ENCODE results near the gene MYO1B.
A peak's percentile ranks its signal among the peaks of the same experiment; 100 is the strongest.

The MYO1B gene

DNA sequence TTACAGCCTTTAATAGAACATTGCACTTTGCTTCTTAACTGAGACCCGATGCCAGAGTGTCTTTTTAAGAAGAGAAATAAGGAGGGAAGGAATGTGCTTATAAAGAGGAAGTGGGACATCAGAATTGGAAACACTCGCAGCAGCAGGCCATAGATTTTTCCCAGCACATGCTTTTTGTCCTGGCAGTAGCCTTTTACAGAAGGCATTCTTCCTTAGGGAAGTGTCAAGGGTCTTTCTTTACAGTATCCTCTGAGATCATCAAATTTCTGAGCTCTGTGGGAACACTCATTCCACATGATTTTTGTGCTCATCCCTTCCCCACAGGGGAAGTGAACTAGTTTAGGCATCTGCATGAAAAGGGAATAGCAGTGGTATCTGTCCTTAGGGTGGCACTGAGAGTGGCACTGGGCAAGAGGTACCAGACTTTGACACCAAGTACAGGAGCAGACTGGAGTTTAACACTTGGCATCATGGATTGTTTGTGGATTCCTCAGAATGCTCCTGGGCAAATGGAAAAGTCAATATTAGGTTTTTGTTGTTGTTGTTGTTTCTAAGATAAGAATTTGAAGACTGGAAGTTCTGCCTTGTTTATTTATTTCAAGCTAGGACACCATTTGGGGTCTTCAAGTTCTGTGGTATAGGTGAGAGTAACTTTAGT lies 4.1 kb downstream of the MYO1B start:
- Histone ChIP-seq H2BK5ac (ENCODE audit: low read depth, low read length, poor library complexity, severe bottlenecking) (no peak overlapping the region), H2BK12ac (ENCODE audit: low read length in 2 of 2) (no peak overlapping the region), H2BK15ac (ENCODE audit: low read depth, poor library complexity, severe bottlenecking) (no peak overlapping the region), H2AK5ac (ENCODE audit: low read length, severe bottlenecking) (peak overlapping the region; percentile 1), H3K9ac (ENCODE audit: low read length) (peak overlapping the region; percentile 94), H3K4me2 (ENCODE audit: low read length, poor library complexity, severe bottlenecking) (peak overlapping the region; percentile 30), H3K23ac (ENCODE audit: low read length in 2 of 2) (no peak overlapping the region), H3K36me3 (ENCODE audit: control insufficient read depth in 1 of 2, insufficient read depth in 2 of 2, low read depth in 1 of 2, low read length in 2 of 2) (peaks cover 0 to 38% of the 10 kb centered on the region in 2 experiments), H3K4me1 (ENCODE audit: control insufficient read depth, insufficient read depth, low read depth, low read length) (peaks cover 13% of the 10 kb centered on the region), H3K27me3 (ENCODE audit: control insufficient read depth in 1 of 2, insufficient read depth in 1 of 2, low read length in 2 of 2) (no peaks in the 10 kb centered on the region), H3K9me3 (ENCODE audit: control insufficient read depth, low read length) (no peaks in the 10 kb centered on the region), H4K8ac (ENCODE audit: low read length) (no peak overlapping the region), H3K79me1 (replicated peaks; ENCODE audit: low read length, poor library complexity, severe bottlenecking) (peaks cover 1% of the 10 kb centered on the region), H2BK120ac (ENCODE audit: low read depth, low read length) (no peak overlapping the region), H3K18ac (ENCODE audit: low read depth in 1 of 2, low read length in 2 of 2) (peak overlapping the region; percentile 6 to 46), H3K4ac (ENCODE audit: low read depth in 1 of 2, low read length in 2 of 2) (no peak overlapping the region), H2AFZ (ENCODE audit: low read depth, low read length) (no peak overlapping the region), H3K27ac (ENCODE audit: low read length, poor library complexity, severe bottlenecking) (peak overlapping the region; percentile 19), H3K14ac (ENCODE audit: low read length in 2 of 2) (peak overlapping the region in 1 of 2 experiments; percentile 11), H3K4me3 (ENCODE audit: insufficient read depth in 1 of 2, low read depth in 1 of 2, low read length in 2 of 2) (peak overlapping the region in 1 of 2 experiments; percentile 90), H4K91ac (ENCODE audit: low read length) (no peak overlapping the region)
- WGBS, result 3% methylated on average over 2 of the region's 2 CpGs
- DNase-seq, result peak; percentile 72

DNA sequence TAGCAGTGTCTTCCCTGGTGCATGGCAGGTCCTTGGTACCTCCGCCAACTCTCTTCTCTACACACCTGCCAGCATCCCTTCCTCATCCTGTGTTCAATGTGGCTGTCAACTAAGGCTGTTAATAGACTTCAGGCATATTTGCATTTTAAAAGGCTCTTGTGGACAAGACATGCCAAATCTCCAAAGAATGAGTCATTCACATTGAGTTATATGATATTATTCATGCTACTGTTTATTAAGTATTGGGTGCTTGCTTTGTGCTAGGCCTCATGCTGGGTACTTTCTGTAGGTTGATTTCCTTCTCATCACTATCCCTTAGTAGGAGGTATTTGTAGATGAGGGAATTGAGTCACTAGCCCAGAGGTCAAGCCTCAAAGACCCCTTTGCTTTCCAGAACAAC lies 5.2 kb downstream of the MYO1B start:
- no peak overlapping the region for H4K91ac ChIP-seq (ENCODE audit: low read length)
- peak; percentile 28 for DNase-seq
- H3K4ac ChIP-seq (ENCODE audit: low read depth in 1 of 2, low read length in 2 of 2), result peak overlapping the region in 1 of 2 experiments; percentile 26
- H3K4me2 ChIP-seq (ENCODE audit: low read length, poor library complexity, severe bottlenecking), result no peak overlapping the region
- peak overlapping the region; percentile 38 for H2AK5ac ChIP-seq (ENCODE audit: low read length, severe bottlenecking)
- peaks cover 0 to 48% of the 10 kb centered on the region in 2 experiments for H3K36me3 ChIP-seq (ENCODE audit: control insufficient read depth in 1 of 2, insufficient read depth in 2 of 2, low read depth in 1 of 2, low read length in 2 of 2)
- H4K8ac ChIP-seq (ENCODE audit: low read length), result no peak overlapping the region
- peaks cover 12% of the 10 kb centered on the region for H3K4me1 ChIP-seq (ENCODE audit: control insufficient read depth, insufficient read depth, low read depth, low read length)
- no peak overlapping the region for H2BK15ac ChIP-seq (ENCODE audit: low read depth, poor library complexity, severe bottlenecking)
- no peak overlapping the region for H2BK120ac ChIP-seq (ENCODE audit: low read depth, low read length)
- WGBS, result 100% methylated on average over 1 of the region's 1 CpG
- H3K27ac ChIP-seq (ENCODE audit: low read length, poor library complexity, severe bottlenecking), result no peak overlapping the region
- H2AFZ ChIP-seq (ENCODE audit: low read depth, low read length), result no peak overlapping the region
- H3K9me3 ChIP-seq (ENCODE audit: control insufficient read depth, low read length), result no peaks in the 10 kb centered on the region
- no peak overlapping the region for H3K23ac ChIP-seq (ENCODE audit: low read length in 2 of 2)
- H3K18ac ChIP-seq (ENCODE audit: low read depth in 1 of 2, low read length in 2 of 2), result peak overlapping the region; percentile 21 to 29
- H3K79me1 ChIP-seq (replicated peaks; ENCODE audit: low read length, poor library complexity, severe bottlenecking), result peaks cover 1% of the 10 kb centered on the region
- H2BK12ac ChIP-seq (ENCODE audit: low read length in 2 of 2), result no peak overlapping the region
- H3K4me3 ChIP-seq (ENCODE audit: insufficient read depth in 1 of 2, low read depth in 1 of 2, low read length in 2 of 2), result peak overlapping the region in 1 of 2 experiments; percentile 90
- H2BK5ac ChIP-seq (ENCODE audit: low read depth, low read length, poor library complexity, severe bottlenecking), result no peak overlapping the region
- no peak overlapping the region for H3K9ac ChIP-seq (ENCODE audit: low read length)
- H3K27me3 ChIP-seq (ENCODE audit: control insufficient read depth in 1 of 2, insufficient read depth in 1 of 2, low read length in 2 of 2), result no peaks in the 10 kb centered on the region
- no peak overlapping the region for H3K14ac ChIP-seq (ENCODE audit: low read length in 2 of 2)

GRCh38 chr2:191250986-191251385 lies 5.8 kb downstream of the MYO1B start:
- H3K36me3 ChIP-seq (ENCODE audit: control insufficient read depth in 1 of 2, insufficient read depth in 2 of 2, low read depth in 1 of 2, low read length in 2 of 2), result peaks cover 0 to 48% of the 10 kb centered on the region in 2 experiments
- no peak overlapping the region for H3K23ac ChIP-seq (ENCODE audit: low read length in 2 of 2)
- H2AK5ac ChIP-seq (ENCODE audit: low read length, severe bottlenecking), result no peak overlapping the region
- H3K4ac ChIP-seq (ENCODE audit: low read depth in 1 of 2, low read length in 2 of 2), result no peak overlapping the region
- H3K79me1 ChIP-seq (replicated peaks; ENCODE audit: low read length, poor library complexity, severe bottlenecking), result no peaks in the 10 kb centered on the region
- no peak overlapping the region for H2BK15ac ChIP-seq (ENCODE audit: low read depth, poor library complexity, severe bottlenecking)
- no peak overlapping the region for H2BK120ac ChIP-seq (ENCODE audit: low read depth, low read length)
- no peak overlapping the region for H2BK5ac ChIP-seq (ENCODE audit: low read depth, low read length, poor library complexity, severe bottlenecking)
- no peak overlapping the region for H3K4me2 ChIP-seq (ENCODE audit: low read length, poor library complexity, severe bottlenecking)
- H4K91ac ChIP-seq (ENCODE audit: low read length), result no peak overlapping the region
- H2AFZ ChIP-seq (ENCODE audit: low read depth, low read length), result no peak overlapping the region
- H3K27me3 ChIP-seq (ENCODE audit: control insufficient read depth in 1 of 2, insufficient read depth in 1 of 2, low read length in 2 of 2), result no peaks in the 10 kb centered on the region
- H2BK12ac ChIP-seq (ENCODE audit: low read length in 2 of 2), result no peak overlapping the region
- peak; percentile 18 for DNase-seq
- no peaks in the 10 kb centered on the region for H3K9me3 ChIP-seq (ENCODE audit: control insufficient read depth, low read length)
- no peak overlapping the region for H3K14ac ChIP-seq (ENCODE audit: low read length in 2 of 2)
- peaks cover 17% of the 10 kb centered on the region for H3K4me1 ChIP-seq (ENCODE audit: control insufficient read depth, insufficient read depth, low read depth, low read length)
- no peak overlapping the region for H4K8ac ChIP-seq (ENCODE audit: low read length)
- H3K18ac ChIP-seq (ENCODE audit: low read depth in 1 of 2, low read length in 2 of 2), result no peak overlapping the region
- H3K27ac ChIP-seq (ENCODE audit: low read length, poor library complexity, severe bottlenecking), result no peak overlapping the region
- H3K9ac ChIP-seq (ENCODE audit: low read length), result no peak overlapping the region
- H3K4me3 ChIP-seq (ENCODE audit: insufficient read depth in 1 of 2, low read depth in 1 of 2, low read length in 2 of 2), result peak overlapping the region in 1 of 2 experiments; percentile 90
- WGBS, result 72% methylated on average over 5 of the region's 5 CpGs

DNA sequence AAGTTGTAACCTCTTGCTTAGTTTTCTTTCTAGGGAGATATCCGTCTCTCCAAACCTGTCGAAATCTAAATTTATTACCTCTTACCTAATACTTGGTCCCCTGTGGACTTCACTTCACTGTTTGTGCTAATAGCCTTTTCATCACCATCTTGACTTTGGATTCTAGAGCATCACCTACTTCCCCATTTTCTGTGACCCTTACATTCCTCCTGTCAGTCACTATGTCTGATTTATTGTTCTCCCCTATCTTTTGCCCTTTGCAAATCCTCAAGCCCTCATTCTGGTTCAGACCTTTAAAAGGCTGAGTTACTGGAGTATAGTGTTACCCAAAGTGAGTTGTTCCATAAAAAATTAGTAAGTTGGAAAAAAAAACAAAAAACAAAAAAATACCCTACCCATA lies 7.5 kb downstream of the MYO1B start:
- no peak overlapping the region for H2BK5ac ChIP-seq (ENCODE audit: low read depth, low read length, poor library complexity, severe bottlenecking)
- peaks cover 0 to 48% of the 10 kb centered on the region in 2 experiments for H3K36me3 ChIP-seq (ENCODE audit: control insufficient read depth in 1 of 2, insufficient read depth in 2 of 2, low read depth in 1 of 2, low read length in 2 of 2)
- WGBS, result 54% methylated on average over 2 of the region's 2 CpGs
- H3K4me3 ChIP-seq (ENCODE audit: insufficient read depth in 1 of 2, low read depth in 1 of 2, low read length in 2 of 2), result peak overlapping the region in 1 of 2 experiments; percentile 27
- no peak overlapping the region for H2BK15ac ChIP-seq (ENCODE audit: low read depth, poor library complexity, severe bottlenecking)
- no peak for DNase-seq
- no peak overlapping the region for H3K9ac ChIP-seq (ENCODE audit: low read length)
- no peak overlapping the region for H4K91ac ChIP-seq (ENCODE audit: low read length)
- H3K27ac ChIP-seq (ENCODE audit: low read length, poor library complexity, severe bottlenecking), result no peak overlapping the region
- H2AK5ac ChIP-seq (ENCODE audit: low read length, severe bottlenecking), result no peak overlapping the region
- no peak overlapping the region for H2AFZ ChIP-seq (ENCODE audit: low read depth, low read length)
- H3K79me1 ChIP-seq (replicated peaks; ENCODE audit: low read length, poor library complexity, severe bottlenecking), result no peaks in the 10 kb centered on the region
- H4K8ac ChIP-seq (ENCODE audit: low read length), result no peak overlapping the region
- peaks cover 17% of the 10 kb centered on the region for H3K4me1 ChIP-seq (ENCODE audit: control insufficient read depth, insufficient read depth, low read depth, low read length)
- H3K9me3 ChIP-seq (ENCODE audit: control insufficient read depth, low read length), result no peaks in the 10 kb centered on the region
- no peak overlapping the region for H3K4me2 ChIP-seq (ENCODE audit: low read length, poor library complexity, severe bottlenecking)
- H3K4ac ChIP-seq (ENCODE audit: low read depth in 1 of 2, low read length in 2 of 2), result no peak overlapping the region
- H2BK12ac ChIP-seq (ENCODE audit: low read length in 2 of 2), result no peak overlapping the region
- H3K18ac ChIP-seq (ENCODE audit: low read depth in 1 of 2, low read length in 2 of 2), result no peak overlapping the region
- no peak overlapping the region for H2BK120ac ChIP-seq (ENCODE audit: low read depth, low read length)
- no peak overlapping the region for H3K14ac ChIP-seq (ENCODE audit: low read length in 2 of 2)
- no peaks in the 10 kb centered on the region for H3K27me3 ChIP-seq (ENCODE audit: control insufficient read depth in 1 of 2, insufficient read depth in 1 of 2, low read length in 2 of 2)
- no peak overlapping the region for H3K23ac ChIP-seq (ENCODE audit: low read length in 2 of 2)

All from mesenchymal stem cell (in vitro differentiated cells and primary cell).